DND-41 (cell line): Measurements from ENCODE around the gene GRK6.
A peak's percentile ranks its signal among the peaks of the same experiment; 100 is the strongest.

Experiments used
- ATAC-seq: fragments of 200-7000 bp; cut with Tn5 transposase; 3 replicates; pipeline ENCODE4 v1.9.1; 2021; ENCODE audit warnings: low read depth; ENCODE audit not compliant: insufficient read depth
- DNase-seq: peaks from one replicate; pipeline ENCODE4 v3.0.0-alpha.2; 2020
- H2AFZ ChIP-seq: 2 replicates; pipeline ENCODE4 v1.6.0; 2012; ENCODE audit warnings: low read depth, low read length
- H3K27ac ChIP-seq: 2 replicates; pipeline ENCODE4 v1.5.1; 2012; ENCODE audit warnings: low read length, inconsistent platforms
- H3K27me3 ChIP-seq: fragments of 200-600 bp; sonication (generic); 2 replicates; pipeline ENCODE4 v1.6.0; 2012; ENCODE audit warnings: low read length, mild to moderate bottlenecking, inconsistent platforms; ENCODE audit not compliant: insufficient read depth, poor library complexity
- H3K36me3 ChIP-seq: 2 replicates; pipeline ENCODE4 v1.5.1; 2012; ENCODE audit warnings: low read length, inconsistent platforms; ENCODE audit not compliant: insufficient read depth
- H3K4me1 ChIP-seq: 2 replicates; pipeline ENCODE4 v1.5.1; 2012; ENCODE audit warnings: mild to moderate bottlenecking, low read length; ENCODE audit not compliant: insufficient read depth
- H3K4me2 ChIP-seq: 2 replicates; pipeline ENCODE4 v1.6.0; 2012; ENCODE audit warnings: mild to moderate bottlenecking, moderate library complexity, low read length, inconsistent platforms; ENCODE audit not compliant: insufficient read depth
- H3K4me3 ChIP-seq, 2 experiments: fragments of 200-600 bp in 1 of 2; shearing (Covaris generic) in 1 of 2; 2 replicates each; pipeline ENCODE4 v1.5.1; 2012 to 2016; ENCODE audit warnings: inconsistent platforms in 2 of 2, low read length in 2 of 2, mild to moderate bottlenecking in 2 of 2, low read depth in 1 of 2, moderate library complexity in 1 of 2
- H3K79me2 ChIP-seq: 2 replicates; pipeline ENCODE4 v1.6.0; 2012; ENCODE audit warnings: low read length, inconsistent platforms; ENCODE audit not compliant: insufficient read depth
- H3K9ac ChIP-seq: 2 replicates; pipeline ENCODE4 v1.6.0; 2012; ENCODE audit warnings: low read depth, mild to moderate bottlenecking, inconsistent platforms, low read length, moderate library complexity
- H3K9me3 ChIP-seq: 2 replicates; pipeline ENCODE4 v1.5.1; 2012; ENCODE audit warnings: low read length, moderate library complexity, mild to moderate bottlenecking, inconsistent platforms; ENCODE audit not compliant: insufficient read depth, severe bottlenecking
- H4K20me1 ChIP-seq: 2 replicates; pipeline ENCODE4 v1.6.0; 2012; ENCODE audit warnings: low read length; ENCODE audit not compliant: insufficient read depth
- EZH2 ChIP-seq: IDR thresholded peaks from 3 replicates; pipeline ENCODE4 v1.6.1; 2012; ENCODE audit warnings: borderline replicate concordance, low read depth, mild to moderate bottlenecking, moderate library complexity, low read length, inconsistent platforms; ENCODE audit not compliant: severe bottlenecking
- TF ChIP-seq, protein P1 (sequence below): IDR thresholded peaks from 2 replicates; pipeline ENCODE4 v1.5.1; 2012; ENCODE audit warnings: borderline replicate concordance, low read length, moderate library complexity, mild to moderate bottlenecking; ENCODE audit not compliant: poor library complexity, severe bottlenecking; ENCODE audit errors: extremely low read depth

Gene GRK6

GRCh38 chr5:177446200-177447065 lies 20.0 kb downstream of the GRK6 start, which contains the start of gene PRR7:
Gene PRR7 (plus strand): TSS chr5:177446814. CDS start chr5:177455068, 8,254 bp downstream.
- Histone ChIP-seq H2AFZ (peak within 1 kb of the TSS; percentile 67), H3K4me2 (peak within 1 kb of the TSS; percentile 95), H3K9me3 (no peaks in the 10 kb centered on the region), H3K4me3 (peak within 1 kb of the TSS; percentile 22 to 61; a peak in 3 of 4 replicates), H3K27ac (no peak within 1 kb of the TSS), H3K4me1 (peaks cover 23% of the 10 kb centered on the region), H3K36me3 (peaks cover 12% of the 10 kb centered on the region), H4K20me1 (peaks cover 65% of the 10 kb centered on the region), H3K79me2 (no peaks in the 10 kb centered on the region), H3K9ac (peak within 1 kb of the TSS; percentile 62), H3K27me3 (peaks cover 49% of the 10 kb centered on the region)
- TF ChIP-seq EZH2: peak; percentile 90
- TF ChIP-seq, protein P1, sequence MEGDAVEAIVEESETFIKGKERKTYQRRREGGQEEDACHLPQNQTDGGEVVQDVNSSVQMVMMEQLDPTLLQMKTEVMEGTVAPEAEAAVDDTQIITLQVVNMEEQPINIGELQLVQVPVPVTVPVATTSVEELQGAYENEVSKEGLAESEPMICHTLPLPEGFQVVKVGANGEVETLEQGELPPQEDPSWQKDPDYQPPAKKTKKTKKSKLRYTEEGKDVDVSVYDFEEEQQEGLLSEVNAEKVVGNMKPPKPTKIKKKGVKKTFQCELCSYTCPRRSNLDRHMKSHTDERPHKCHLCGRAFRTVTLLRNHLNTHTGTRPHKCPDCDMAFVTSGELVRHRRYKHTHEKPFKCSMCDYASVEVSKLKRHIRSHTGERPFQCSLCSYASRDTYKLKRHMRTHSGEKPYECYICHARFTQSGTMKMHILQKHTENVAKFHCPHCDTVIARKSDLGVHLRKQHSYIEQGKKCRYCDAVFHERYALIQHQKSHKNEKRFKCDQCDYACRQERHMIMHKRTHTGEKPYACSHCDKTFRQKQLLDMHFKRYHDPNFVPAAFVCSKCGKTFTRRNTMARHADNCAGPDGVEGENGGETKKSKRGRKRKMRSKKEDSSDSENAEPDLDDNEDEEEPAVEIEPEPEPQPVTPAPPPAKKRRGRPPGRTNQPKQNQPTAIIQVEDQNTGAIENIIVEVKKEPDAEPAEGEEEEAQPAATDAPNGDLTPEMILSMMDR: peak; percentile 20
- DNase-seq (peak; percentile 73), ATAC-seq (peak; percentile 59)

- ATAC-seq: peak; percentile 50
- peak overlapping the region; percentile 95 for H3K4me2 ChIP-seq
- peak overlapping the region; percentile 22 to 61; a peak in 3 of 4 replicates for H3K4me3 ChIP-seq
- H4K20me1 ChIP-seq: peaks cover 69% of the 10 kb centered on the region
- peak overlapping the region; percentile 67 for H2AFZ ChIP-seq
- H3K27ac ChIP-seq: no peak overlapping the region
- DNase-seq: peak; percentile 78
- peak overlapping the region; percentile 62 for H3K9ac ChIP-seq
- H3K9me3 ChIP-seq: no peaks in the 10 kb centered on the region
- H3K27me3 ChIP-seq: peaks cover 49% of the 10 kb centered on the region
- H3K36me3 ChIP-seq: peaks cover 6% of the 10 kb centered on the region; the same call in 1 of the 2 replicates
- TF ChIP-seq, protein P1: no peak
- TF ChIP-seq EZH2: no peak
- H3K79me2 ChIP-seq: no peaks in the 10 kb centered on the region
- peaks cover 23% of the 10 kb centered on the region for H3K4me1 ChIP-seq
These were observed 20.7 kb downstream of the GRK6 start for GRCh38 chr5:177447066-177447610.

DNA sequence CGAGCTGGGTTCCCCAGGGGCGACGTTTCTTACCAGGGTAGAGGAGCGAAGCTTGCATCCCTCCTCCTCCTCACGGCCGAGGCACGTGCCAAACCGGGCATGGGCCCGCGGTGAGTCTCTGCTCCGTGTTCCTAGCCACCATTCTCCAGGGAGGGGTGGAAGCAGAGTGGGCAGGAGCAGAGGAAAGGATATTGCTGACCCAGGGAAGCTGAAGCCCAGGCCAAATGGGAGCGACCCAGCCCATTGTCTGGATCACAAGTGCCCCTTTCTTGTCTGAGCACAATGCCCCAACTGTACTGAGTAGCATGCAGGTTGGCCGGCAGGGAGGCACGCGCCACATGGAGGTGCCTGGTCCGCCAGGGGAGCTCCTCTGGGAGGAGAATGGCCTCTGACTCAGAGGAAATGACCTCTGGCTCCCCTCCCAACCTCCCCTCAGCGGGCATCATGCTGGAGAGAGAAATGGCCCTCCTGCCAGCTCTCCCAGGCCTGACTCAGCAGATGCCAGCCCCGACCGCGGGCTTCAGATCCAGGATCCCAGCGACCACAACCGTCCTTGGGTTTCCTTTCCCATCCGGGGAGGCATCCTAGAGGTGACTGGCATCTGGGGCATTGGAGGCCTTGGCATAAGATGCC lies 21.3 kb downstream of the GRK6 start:
- no peak for DNase-seq

More for the DNA sequence above, 21.3 kb downstream of the GRK6 start:
- peak overlapping the region; percentile 95; the same call in 1 of the 2 replicates for H3K4me2 ChIP-seq
- H3K79me2 ChIP-seq: no peaks in the 10 kb centered on the region
- H4K20me1 ChIP-seq: peaks cover 70% of the 10 kb centered on the region
- H3K27ac ChIP-seq: no peak overlapping the region
- TF ChIP-seq, protein P1: no peak
- peak; percentile 64 for TF ChIP-seq EZH2
- peaks cover 49% of the 10 kb centered on the region for H3K27me3 ChIP-seq
- H3K9ac ChIP-seq: no peak overlapping the region
- H3K9me3 ChIP-seq: no peaks in the 10 kb centered on the region
- peak overlapping the region in 1 of 2 experiments; percentile 13; a peak in 1 of 4 replicates for H3K4me3 ChIP-seq
- ATAC-seq: no peak
- peaks cover 2% of the 10 kb centered on the region; the same call in 1 of the 2 replicates for H3K36me3 ChIP-seq
- H2AFZ ChIP-seq: no peak overlapping the region
- peaks cover 23% of the 10 kb centered on the region for H3K4me1 ChIP-seq
